ENCODE measurements around the gene GOLGA8S.

DNA sequence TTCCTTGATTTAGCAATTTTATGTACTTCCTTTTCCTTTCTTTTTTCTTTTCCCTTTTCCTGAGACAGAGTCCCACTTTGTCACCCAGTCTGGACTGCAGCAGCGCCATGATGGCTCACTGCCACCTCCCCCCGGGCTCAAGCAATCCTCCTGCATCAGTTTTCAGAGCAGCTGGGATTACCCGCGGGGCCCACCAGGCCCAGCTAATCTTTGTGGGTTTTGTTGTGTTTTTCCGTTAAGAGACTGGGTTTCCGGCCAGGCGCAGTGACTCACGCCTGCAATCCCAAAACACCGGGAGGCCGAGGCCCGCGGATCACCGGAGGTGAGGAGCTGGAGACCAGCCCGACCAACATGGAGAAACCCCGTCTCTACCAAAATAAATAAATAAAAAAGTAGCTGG is 17.7 kb downstream of the GOLGA8S start:
- TF ChIP-seq, protein P1, sequence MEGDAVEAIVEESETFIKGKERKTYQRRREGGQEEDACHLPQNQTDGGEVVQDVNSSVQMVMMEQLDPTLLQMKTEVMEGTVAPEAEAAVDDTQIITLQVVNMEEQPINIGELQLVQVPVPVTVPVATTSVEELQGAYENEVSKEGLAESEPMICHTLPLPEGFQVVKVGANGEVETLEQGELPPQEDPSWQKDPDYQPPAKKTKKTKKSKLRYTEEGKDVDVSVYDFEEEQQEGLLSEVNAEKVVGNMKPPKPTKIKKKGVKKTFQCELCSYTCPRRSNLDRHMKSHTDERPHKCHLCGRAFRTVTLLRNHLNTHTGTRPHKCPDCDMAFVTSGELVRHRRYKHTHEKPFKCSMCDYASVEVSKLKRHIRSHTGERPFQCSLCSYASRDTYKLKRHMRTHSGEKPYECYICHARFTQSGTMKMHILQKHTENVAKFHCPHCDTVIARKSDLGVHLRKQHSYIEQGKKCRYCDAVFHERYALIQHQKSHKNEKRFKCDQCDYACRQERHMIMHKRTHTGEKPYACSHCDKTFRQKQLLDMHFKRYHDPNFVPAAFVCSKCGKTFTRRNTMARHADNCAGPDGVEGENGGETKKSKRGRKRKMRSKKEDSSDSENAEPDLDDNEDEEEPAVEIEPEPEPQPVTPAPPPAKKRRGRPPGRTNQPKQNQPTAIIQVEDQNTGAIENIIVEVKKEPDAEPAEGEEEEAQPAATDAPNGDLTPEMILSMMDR (IDR thresholded peaks at IDR 0.05; ENCODE audit: insufficient read depth, low read length, poor library complexity, severe bottlenecking): no peak
- no peak for TF ChIP-seq EZH2phosphoT487 (conservative IDR thresholded peaks at IDR 0.05; ENCODE audit: low read length)

All from SU-DHL-6 (cell line).